ENCODE results near the gene DUSP28. TPM values are rescaled to one million over a fixed set of nuclear protein-coding genes. Genes with fewer than 3 reads are reported as not detected.

The DUSP28 gene
- total and polyA plus RNA-seq, 2 of the 13 experiments (the other 11 are each of a cell fraction or from before 2014, with no cell fraction given) = 5.2 to 8.6 TPM

GRCh38 chr2:240604291-240604938, 44.3 kb downstream of the DUSP28 start (continued):
- TF ChIP-seq CREB3 (CRISPR knock-in tag; IDR thresholded peaks at IDR 0.05) = no peak
- TF ChIP-seq ZNF879 (CRISPR knock-in tag; IDR thresholded peaks at IDR 0.05) = no peak
- TF ChIP-seq TIGD3 (CRISPR knock-in tag; IDR thresholded peaks at IDR 0.05; ENCODE audit: borderline replicate concordance) = no peak
- TF ChIP-seq NCOR1 (IDR thresholded peaks at IDR 0.05; ENCODE audit: borderline replicate concordance, low read length) = peak; percentile 69; the same call in 1 of the 2 replicates
- peak; percentile 77; the same call in 1 of the 2 replicates for TF ChIP-seq HDAC2 (CRISPR knock-in tag; IDR thresholded peaks at IDR 0.05)
- TF ChIP-seq ZFP90 (CRISPR knock-in tag; IDR thresholded peaks at IDR 0.05; ENCODE audit: borderline replicate concordance) = peak; percentile 28; the same call in 1 of the 2 replicates

- 0 out of 2 replicates have a peak, but pooled peaks cover 7% of the 10 kb centered on the region for H4K20me1 ChIP-seq (ENCODE audit: insufficient read depth, low read length)
- ChIA-PET POLR2A (interaction anchor here (0.6 to 9.7 kb wide), 16 partner anchors 8 to 131 kb away, joined by 3 to 147 read pairs (median 4); partner anchors contain the start of genes CAPN10, DUSP28, GPR35 and RNPEPL1), CTCF (ENCODE audit: low intra/inter-chr PET ratio, low total read pairs) (interaction anchor here (0.9 to 1.6 kb wide), 4 partner anchors 18 to 39 kb away, joined by 3 to 7 read pairs (median 4); partner anchors contain the start of genes CAPN10 and GPR35)
- FAIRE-seq = peak; percentile 64
- peak; percentile 71 for DNase-seq (ENCODE audit: low spot score)
- peaks cover 77% of the 10 kb centered on the region for H3K4me1 ChIP-seq (ENCODE audit: insufficient read depth, low read length)
- no peak overlapping the region for H2AFZ ChIP-seq (ENCODE audit: low read length)
- no peaks in the 10 kb centered on the region for H3K27me3 ChIP-seq (ENCODE audit: control insufficient read depth in 1 of 2, insufficient read depth in 2 of 2, low read length in 2 of 2)
- H3K79me2 ChIP-seq (ENCODE audit: insufficient read depth, low read length) = peaks cover 47% of the 10 kb centered on the region
- H3K36me3 ChIP-seq (replicated peaks in 1 of 2; ENCODE audit: control insufficient read depth in 1 of 2, insufficient read depth in 2 of 2, low read length in 2 of 2) = no peaks in the 10 kb centered on the region
- peak; percentile 62 for ATAC-seq
- no TSS peak for BruUV-seq (replicated peaks)
- intact Hi-C loops (cut with micrococcal nuclease; ENCODE audit: unreplicated experiment) (loop anchor here (1.0 to 10.0 kb wide), 2 partner anchors 19 to 230 kb away; partner anchors contain the start of gene CAPN10), in situ Hi-C loops (cut with HindIII; ENCODE audit: extremely low pct_ligation_motif_present, low pct_unique_long_range_greater_than_20kb) (no loop called here)
- 52% methylated on average over 15 of the region's 19 CpGs for WGBS (ENCODE audit: low lambda C conversion rate)
- peak overlapping the region; percentile 91 for H3K4me2 ChIP-seq (ENCODE audit: low read depth, low read length)
- H3K9ac ChIP-seq (ENCODE audit: insufficient read depth, low read depth, low read length) = peak overlapping the region; percentile 78
- no peaks in the 10 kb centered on the region for H3K9me3 ChIP-seq (ENCODE audit: low read length)
- peak overlapping the region; percentile 91 for H3K27ac ChIP-seq (ENCODE audit: extremely low read length, insufficient read depth, low read length)
- H3K4me3 ChIP-seq (replicated peaks in 1 of 3; ENCODE audit: insufficient read depth in 1 of 3, low read depth in 2 of 3, low read length in 3 of 3) = peak overlapping the region; percentile 66 to 74 (median 68)
- TF ChIP-seq ZFP36 (IDR thresholded peaks at IDR 0.05; ENCODE audit: borderline replicate concordance, low read depth, low read length, partially characterized antibody) (no peak), ZSCAN25 (CRISPR knock-in tag; IDR thresholded peaks at IDR 0.05) (no peak), GMEB2 (CRISPR knock-in tag; IDR thresholded peaks at IDR 0.05; ENCODE audit: low read depth) (no peak), ZBTB46 (CRISPR knock-in tag; IDR thresholded peaks at IDR 0.05; ENCODE audit: borderline replicate concordance) (no peak), MYNN (CRISPR knock-in tag; IDR thresholded peaks at IDR 0.05; ENCODE audit: low read depth) (no peak), ZNF709 (CRISPR knock-in tag; IDR thresholded peaks at IDR 0.05) (no peak), ZC3H4 (CRISPR knock-in tag; IDR thresholded peaks at IDR 0.05; ENCODE audit: borderline replicate concordance) (no peak; the same call in 1 of the 2 replicates), NFE2L1 (CRISPR knock-in tag; IDR thresholded peaks at IDR 0.05; ENCODE audit: borderline replicate concordance) (no peak), AKAP8 (CRISPR knock-in tag; IDR thresholded peaks at IDR 0.05) (no peak)
Observed at GRCh38 chr2:240604939-240605716, 45.0 kb downstream of the DUSP28 start.
